Tibial artery (tissue), 4 donors: Measurements from ENCODE around the gene CLPTM1.
"Not testable (repeated sequence)": the region's sequence is repeated elsewhere in the genome, so short reads cannot be mapped to it uniquely, and the experiment has no call there.

ENCODE experiments used
- DNase-seq, 2 donors: peaks; one replicate each; pipeline ENCODE4 v3.0.0-alpha.2; 2019
- H3K27ac ChIP-seq, 2 donors: fragments of 200-600 bp; sonication (generic) in 1 of 2; 1 replicate in 1 of 2; 2 replicates in 1 of 2; pipeline ENCODE4 v1.5.1; 2018 to 2019; ENCODE audit warnings: mild to moderate bottlenecking in 1 of 2
- H3K27me3 ChIP-seq, 2 donors: fragments of 200-600 bp; sonication (generic) in 1 of 2; one replicate each; pipeline versions ENCODE4 v1.5.1 to v1.6.0; 2016 to 2019
- H3K36me3 ChIP-seq, 3 donors: fragments of 200-600 bp; sonication (generic) in 2 of 3; one replicate each; pipeline ENCODE4 v1.5.1; 2016 to 2019; ENCODE audit warnings: mild to moderate bottlenecking in 2 of 3
- H3K4me1 ChIP-seq, 4 donors: fragments of 200-600 bp; sonication (generic) in 2 of 4; 1 replicate in 3 of 4; 2 replicates in 1 of 4; pipeline ENCODE4 v1.5.1; 2016 to 2019
- H3K4me3 ChIP-seq, 2 donors: fragments of 200-600 bp; sonication (generic) in 1 of 2; 1 replicate in 1 of 2; 2 replicates in 1 of 2; pipeline ENCODE4 v1.5.1; 2018 to 2019; ENCODE audit warnings: mild to moderate bottlenecking in 2 of 2
- H3K9me3 ChIP-seq, 3 donors: fragments of 200-600 bp; sonication (generic) in 1 of 3; one replicate each; pipeline ENCODE4 v1.5.1; 2016 to 2019
- CTCF ChIP-seq, 2 experiments: fragments of 200-600 bp in 1 of 2; fragments of 450-650 bp in 1 of 2; IDR thresholded peaks; one replicate each; pipeline ENCODE4 v1.5.1; 2017 to 2019; ENCODE audit warnings: antibody characterized with exemption in 2 of 2, mild to moderate bottlenecking in 1 of 2, moderate library complexity in 1 of 2
- intact Hi-C: fragments of 100-400 bp; cut with DNase I; formaldehyde crosslinking; loops from one replicate; pipeline ENCODE4 v1.15.0; 2023; ENCODE audit warnings: low total_unique reads

CLPTM1 gene

GRCh38 chr19:44968670-44969069 is 13.5 kb downstream of the CLPTM1 start:
- Histone ChIP-seq H3K9me3 (no peaks in the 10 kb centered on the region), H3K27me3 (no peaks in the 10 kb centered on the region), H3K27ac (no peak overlapping the region), H3K4me3 (no peak overlapping the region), H3K4me1 (no peaks in the 10 kb centered on the region), H3K36me3 (peaks cover 28 to 83% (median 53%) of the 10 kb centered on the region in 3 donors)
- intact Hi-C loops, result no loop called here
- TF ChIP-seq CTCF (IDR thresholded peaks at IDR 0.05), result no peak
- DNase-seq, result no peak

GRCh38 chr19:44969437-44969836 is 14.3 kb downstream of the CLPTM1 start:
- no peak overlapping the region for H3K27ac ChIP-seq
- H3K9me3 ChIP-seq, result no peaks in the 10 kb centered on the region
- H3K36me3 ChIP-seq, result peaks cover 32 to 83% (median 53%) of the 10 kb centered on the region in 3 donors
- no peak overlapping the region for H3K4me3 ChIP-seq
- intact Hi-C loops, result no loop called here
- TF ChIP-seq CTCF (IDR thresholded peaks at IDR 0.05), result no peak
- no peaks in the 10 kb centered on the region for H3K27me3 ChIP-seq
- no peaks in the 10 kb centered on the region for H3K4me1 ChIP-seq
- no peak for DNase-seq

GRCh38 chr19:44971451-44971850 is 16.3 kb downstream of the CLPTM1 start:
- H3K27me3 ChIP-seq, H3K9me3 ChIP-seq, H3K27ac ChIP-seq, DNase-seq, H3K4me1 ChIP-seq, H3K4me3 ChIP-seq, intact Hi-C loops: not testable (repeated sequence)
- H3K36me3 ChIP-seq, result peaks cover 36 to 83% (median 54%) of the 10 kb centered on the region in 3 donors

- H3K9me3 ChIP-seq, result no peaks in the 10 kb centered on the region
- no peak for TF ChIP-seq CTCF (IDR thresholded peaks at IDR 0.05)
- peaks cover 42 to 83% (median 61%) of the 10 kb centered on the region in 3 donors for H3K36me3 ChIP-seq
- no peak overlapping the region for H3K4me3 ChIP-seq
- H3K27ac ChIP-seq, result no peak overlapping the region
- no peak for DNase-seq
- intact Hi-C loops, result no loop called here
- H3K4me1 ChIP-seq, result no peaks in the 10 kb centered on the region
- no peaks in the 10 kb centered on the region for H3K27me3 ChIP-seq
Measured at GRCh38 chr19:44972802-44973201, 17.6 kb downstream of the CLPTM1 start.

GRCh38 chr19:44973982-44974735 is 19.0 kb downstream of the CLPTM1 start:
- Histone ChIP-seq H3K4me1 (no peaks in the 10 kb centered on the region), H3K27me3 (no peaks in the 10 kb centered on the region), H3K27ac (no peak overlapping the region), H3K4me3 (no peak overlapping the region), H3K36me3 (peaks cover 56 to 83% (median 66%) of the 10 kb centered on the region in 3 donors), H3K9me3 (no peaks in the 10 kb centered on the region)
- intact Hi-C loops, result no loop called here
- TF ChIP-seq CTCF (IDR thresholded peaks at IDR 0.05), result no peak
- no peak for DNase-seq

GRCh38 chr19:44974857-44975256 is 19.7 kb downstream of the CLPTM1 start:
- no peak overlapping the region for H3K27ac ChIP-seq
- intact Hi-C loops, result no loop called here
- no peaks in the 10 kb centered on the region for H3K4me1 ChIP-seq
- no peak for DNase-seq
- no peak for TF ChIP-seq CTCF (IDR thresholded peaks at IDR 0.05)
- no peak overlapping the region for H3K4me3 ChIP-seq
- H3K27me3 ChIP-seq, result no peaks in the 10 kb centered on the region
- peaks cover 61 to 83% (median 73%) of the 10 kb centered on the region in 3 donors for H3K36me3 ChIP-seq
- H3K9me3 ChIP-seq, result no peaks in the 10 kb centered on the region
